ENCODE results near the gene RAPGEF4.

The RAPGEF4 gene

GRCh38 chr2:173027181-173028128 is 291.8 kb downstream of the RAPGEF4 start:
- DNase-seq = peak; percentile 71
- no peak overlapping the region for H3K4me3 ChIP-seq (ENCODE audit: low read depth, low read length)
- H3K27me3 ChIP-seq = no peaks in the 10 kb centered on the region
- peak; percentile 85 for TF ChIP-seq CTCF (IDR thresholded peaks at IDR 0.05; ENCODE audit: low read depth, low read length)
- H3K4me1 ChIP-seq = no peaks in the 10 kb centered on the region
- no peaks in the 10 kb centered on the region for H3K9me3 ChIP-seq
- no peaks in the 10 kb centered on the region for H3K36me3 ChIP-seq

- TF ChIP-seq CTCF (IDR thresholded peaks at IDR 0.05; ENCODE audit: low read depth, low read length) = no peak
- Histone ChIP-seq H3K4me1 (no peaks in the 10 kb centered on the region), H3K4me3 (ENCODE audit: low read depth, low read length) (no peak overlapping the region), H3K36me3 (no peaks in the 10 kb centered on the region), H3K9me3 (no peaks in the 10 kb centered on the region), H3K27me3 (no peaks in the 10 kb centered on the region)
- no peak for DNase-seq
Measured at GRCh38 chr2:173028141-173028540, 292.5 kb downstream of the RAPGEF4 start.

GRCh38 chr2:173028671-173029070 is 293.0 kb downstream of the RAPGEF4 start:
- Histone ChIP-seq H3K4me1 (no peaks in the 10 kb centered on the region), H3K36me3 (no peaks in the 10 kb centered on the region), H3K27me3 (no peaks in the 10 kb centered on the region), H3K9me3 (no peaks in the 10 kb centered on the region), H3K4me3 (ENCODE audit: low read depth, low read length) (no peak overlapping the region)
- no peak for TF ChIP-seq CTCF (IDR thresholded peaks at IDR 0.05; ENCODE audit: low read depth, low read length)
- no peak for DNase-seq

GRCh38 chr2:173030561-173031490 is 295.2 kb downstream of the RAPGEF4 start:
- no peaks in the 10 kb centered on the region for H3K9me3 ChIP-seq
- no peak for TF ChIP-seq CTCF (IDR thresholded peaks at IDR 0.05; ENCODE audit: low read depth, low read length)
- H3K4me3 ChIP-seq (ENCODE audit: low read depth, low read length) = no peak overlapping the region
- no peaks in the 10 kb centered on the region for H3K4me1 ChIP-seq
- H3K36me3 ChIP-seq = no peaks in the 10 kb centered on the region
- H3K27me3 ChIP-seq = no peaks in the 10 kb centered on the region
- no peak for DNase-seq

GRCh38 chr2:173032032-173032431 is 296.4 kb downstream of the RAPGEF4 start:
- no peak for DNase-seq
- TF ChIP-seq CTCF (IDR thresholded peaks at IDR 0.05; ENCODE audit: low read depth, low read length) = no peak
- Histone ChIP-seq H3K4me3 (ENCODE audit: low read depth, low read length) (no peak overlapping the region), H3K4me1 (no peaks in the 10 kb centered on the region), H3K27me3 (no peaks in the 10 kb centered on the region), H3K36me3 (no peaks in the 10 kb centered on the region), H3K9me3 (no peaks in the 10 kb centered on the region)

Data from BE2C (cell line).